Endometrium (tissue), 2 donors: ENCODE data around the gene FLT4.

Experiments used
- FAIRE-seq: peaks from 2 replicates; lab custom pipeline; 2012; peaks lifted over from hg19 to GRCh38; lab: Jason Lieb, UNC
- donor health status: control.
- donor health status: control.

FLT4 gene

DNA sequence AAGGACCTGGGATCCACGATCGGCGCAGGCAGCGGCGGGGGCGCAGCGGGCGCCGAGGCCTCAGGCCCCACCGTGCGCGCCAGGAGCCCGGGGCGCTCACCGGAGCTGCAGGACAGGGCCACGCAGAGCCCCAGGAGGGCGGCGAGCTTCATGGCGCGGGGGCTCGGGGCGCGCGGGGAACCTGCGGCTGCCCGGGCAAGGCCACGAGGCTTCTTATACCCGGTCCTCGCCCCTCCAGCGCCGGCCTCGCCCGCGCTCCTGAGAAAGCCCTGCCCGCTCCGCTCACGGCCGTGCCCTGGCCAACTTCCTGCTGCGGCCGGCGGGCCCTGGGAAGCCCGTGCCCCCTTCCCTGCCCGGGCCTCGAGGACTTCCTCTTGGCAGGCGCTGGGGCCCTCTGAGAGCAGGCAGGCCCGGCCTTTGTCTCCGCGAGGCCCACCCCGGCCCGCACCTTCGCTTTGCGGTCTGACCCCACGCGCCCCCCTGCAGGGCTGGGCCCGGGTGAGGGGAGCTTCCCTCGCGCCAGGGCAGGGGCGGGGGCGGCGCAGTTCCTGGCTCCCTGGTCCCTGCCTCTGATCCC is 58.0 kb downstream of the FLT4 start, which contains the start of gene SCGB3A1:
Gene SCGB3A1 (minus strand): TSS at position 189 of the 577 bp plus-strand sequence. CDS start 37 bp downstream, at position 152.
- no peak for FAIRE-seq

DNA sequence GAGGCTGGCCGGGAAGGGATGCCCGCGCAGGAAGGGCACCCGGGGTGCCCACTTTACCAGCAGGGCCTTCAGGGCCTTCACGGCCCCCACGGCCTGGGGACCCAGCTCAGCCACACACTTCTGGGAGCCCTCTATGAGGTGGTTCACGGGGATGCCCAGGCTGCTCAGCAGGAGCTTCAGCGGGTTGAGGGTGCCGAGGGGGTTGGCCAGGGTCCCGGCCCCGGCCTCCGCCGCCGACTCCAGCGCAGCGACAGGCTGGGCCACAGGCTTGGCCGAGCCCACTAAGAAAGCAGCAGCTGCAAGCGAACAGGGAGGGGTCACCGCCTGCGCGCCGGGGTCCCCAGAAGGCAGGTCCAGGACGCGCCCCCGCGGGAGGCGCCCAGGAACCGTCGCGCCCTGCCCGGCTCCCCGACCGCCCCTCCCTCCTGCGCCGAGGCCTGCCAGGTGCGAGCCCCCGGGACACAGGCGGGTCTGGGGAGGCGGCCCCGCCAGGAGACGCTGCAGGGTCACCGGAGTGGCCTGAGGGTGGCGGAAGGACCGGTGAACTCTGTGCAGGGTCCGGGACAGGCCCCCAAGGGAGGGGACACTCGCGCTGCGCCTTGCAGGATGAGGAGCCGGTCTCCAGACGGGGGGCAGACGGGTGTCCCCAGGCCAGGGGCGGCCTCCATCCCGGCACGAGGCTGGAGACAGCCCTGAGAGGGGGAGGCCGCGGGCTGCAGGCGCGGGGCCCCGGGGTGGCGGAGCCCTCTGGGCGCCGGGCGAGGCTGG is 58.7 kb downstream of the FLT4 start:
- no peak for FAIRE-seq

DNA sequence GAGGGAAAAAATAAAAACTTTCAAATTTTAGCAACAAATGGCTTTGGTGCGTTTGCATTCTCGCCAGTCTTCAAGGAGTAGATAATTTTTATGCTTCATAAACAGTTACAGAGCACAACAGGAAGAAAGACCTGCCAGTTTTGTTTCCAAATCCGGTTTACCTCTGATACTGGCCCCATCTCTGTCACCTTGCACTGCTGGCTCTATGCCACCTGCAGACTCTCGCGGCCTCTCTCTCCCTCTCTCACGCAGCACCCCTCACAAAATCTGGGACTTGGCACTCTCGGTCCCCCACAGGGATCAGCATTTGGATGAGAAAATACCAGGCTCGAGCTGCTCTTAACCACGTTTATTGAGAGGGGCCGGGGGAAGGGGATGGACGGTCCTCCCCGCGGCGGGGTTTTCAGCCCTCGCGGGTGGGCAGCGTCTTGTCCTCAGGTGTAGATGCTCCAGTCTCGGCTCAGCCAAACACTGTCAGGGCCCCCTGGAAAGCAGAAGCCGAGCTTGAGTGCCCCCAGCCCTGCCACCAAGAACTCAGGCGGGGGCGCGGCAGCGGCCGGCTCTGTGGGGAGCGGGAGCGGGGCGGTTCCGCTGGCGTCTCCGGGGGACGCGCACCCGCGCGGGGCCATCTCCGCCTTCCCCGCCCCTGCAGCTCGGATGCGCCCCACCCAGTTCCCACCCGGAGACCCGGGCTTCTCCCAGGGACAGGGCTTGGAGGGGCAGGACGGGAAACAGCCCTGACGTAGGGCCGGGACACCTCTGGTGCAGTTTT is 59.4 kb downstream of the FLT4 start:
- FAIRE-seq: no peak

DNA sequence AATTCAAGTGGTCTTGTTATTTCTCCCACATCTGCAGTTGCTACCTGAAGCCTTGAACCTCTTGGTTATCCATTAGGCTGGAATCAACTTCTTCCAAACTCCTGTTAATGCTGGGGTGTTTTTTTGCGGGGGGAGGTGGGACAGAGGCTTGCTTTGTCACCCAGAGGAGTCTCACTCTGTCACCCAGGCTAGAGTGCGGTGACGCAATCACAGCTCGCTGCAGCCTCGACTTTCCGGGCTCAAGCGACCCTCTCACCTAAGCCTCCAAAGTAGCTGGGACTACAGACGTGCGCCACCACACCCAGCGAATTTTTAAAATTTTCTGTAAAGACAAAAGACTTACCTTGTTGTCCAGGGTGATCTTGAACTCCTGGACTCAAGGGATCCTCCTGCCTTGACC is 62.5 kb downstream of the FLT4 start:
- no peak for FAIRE-seq

DNA sequence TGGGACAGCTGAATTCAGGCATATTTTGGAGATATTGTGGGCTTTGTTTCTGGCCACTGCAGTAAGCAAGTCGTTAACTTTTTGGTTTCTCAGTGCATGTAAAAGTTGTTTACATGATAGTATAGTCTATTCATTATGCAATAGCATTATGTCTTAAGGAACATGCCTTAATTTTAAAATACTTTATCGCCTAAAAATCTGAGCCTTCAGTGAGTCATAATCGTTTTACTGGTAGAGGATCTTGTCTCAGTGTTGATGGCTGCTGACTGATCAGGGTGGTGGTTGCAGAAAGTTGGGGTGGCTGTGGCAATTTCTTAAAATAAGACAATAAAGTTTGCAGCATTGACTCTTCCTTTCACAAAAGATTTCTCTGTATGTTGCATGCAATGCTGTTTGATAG is 63.2 kb downstream of the FLT4 start:
- FAIRE-seq: no peak

DNA sequence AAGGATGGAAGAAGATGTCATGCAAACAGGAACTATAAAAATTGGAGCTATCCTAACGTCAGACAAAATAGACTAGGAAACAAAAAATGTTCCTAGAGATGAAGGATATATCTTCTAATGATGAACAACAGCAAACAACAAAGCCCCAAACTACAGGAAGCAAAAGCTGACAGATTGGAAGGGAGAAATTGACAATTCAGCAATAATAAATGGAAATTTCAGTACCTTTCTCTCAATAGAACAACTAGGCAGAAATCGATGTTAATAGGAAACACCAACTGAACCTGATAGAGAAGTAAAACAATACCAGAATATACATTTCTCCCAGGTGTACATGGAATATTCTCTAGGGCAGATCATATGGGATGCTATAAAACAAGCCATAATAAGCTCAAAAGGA is 65.7 kb downstream of the FLT4 start:
- no peak for FAIRE-seq

DNA sequence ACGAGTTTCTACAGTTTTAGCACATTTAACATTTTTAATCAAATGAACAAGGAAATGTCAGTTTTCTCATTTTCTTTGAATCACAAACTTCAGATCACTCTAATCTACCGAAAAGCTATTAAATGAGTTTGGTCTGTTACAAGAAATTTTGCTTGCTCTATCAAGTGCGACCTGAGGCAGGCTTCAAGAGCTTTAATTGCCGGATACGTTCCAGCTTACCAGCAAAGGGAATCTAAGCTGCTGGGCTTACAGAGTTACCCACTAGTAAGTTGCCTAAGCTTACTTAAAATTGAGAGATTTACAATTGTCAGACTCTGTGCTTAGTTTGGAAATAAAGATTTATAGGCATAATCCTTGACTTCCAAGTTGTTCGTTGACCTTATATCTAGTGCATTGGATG is 68.7 kb downstream of the FLT4 start:
- FAIRE-seq: no peak

DNA sequence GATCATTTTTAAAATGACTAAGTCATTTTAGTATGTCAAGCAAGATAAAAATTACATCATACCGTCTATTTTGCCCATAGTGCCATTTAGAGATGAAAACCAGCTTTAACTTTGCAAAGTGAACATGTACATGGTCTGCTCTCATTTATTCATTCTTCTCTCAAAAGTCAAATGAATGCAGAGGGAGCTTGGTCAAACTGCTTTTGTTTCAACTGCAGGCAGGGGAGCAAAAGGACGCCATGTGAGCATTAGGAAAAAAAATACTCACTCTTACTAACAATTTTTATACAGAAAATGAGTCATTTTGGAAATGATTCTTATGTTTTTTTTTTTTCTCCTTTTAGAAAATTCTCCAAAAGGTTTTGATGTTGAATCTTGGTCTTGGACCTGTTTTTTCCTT is 73.8 kb downstream of the FLT4 start:
- no peak for FAIRE-seq

DNA sequence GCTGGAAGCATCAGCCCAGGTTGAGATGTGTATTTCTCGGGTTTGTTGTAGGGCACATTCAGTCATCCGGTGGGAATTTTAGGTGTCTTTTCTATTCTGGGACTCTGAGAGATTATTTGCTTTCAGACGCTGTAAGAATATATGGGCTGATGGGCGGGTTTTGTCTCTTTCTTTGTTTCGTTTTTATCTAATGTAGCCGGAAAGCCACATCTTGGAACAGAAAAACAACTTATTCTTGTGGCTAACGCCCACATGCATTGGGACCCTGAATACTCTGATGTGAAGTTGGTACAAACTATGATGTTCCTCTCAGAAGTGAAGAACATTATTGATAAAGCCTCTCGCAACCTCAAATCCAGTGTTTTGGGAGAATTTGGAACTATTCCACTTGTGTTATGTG is 80.5 kb downstream of the FLT4 start:
- FAIRE-seq: no peak

DNA sequence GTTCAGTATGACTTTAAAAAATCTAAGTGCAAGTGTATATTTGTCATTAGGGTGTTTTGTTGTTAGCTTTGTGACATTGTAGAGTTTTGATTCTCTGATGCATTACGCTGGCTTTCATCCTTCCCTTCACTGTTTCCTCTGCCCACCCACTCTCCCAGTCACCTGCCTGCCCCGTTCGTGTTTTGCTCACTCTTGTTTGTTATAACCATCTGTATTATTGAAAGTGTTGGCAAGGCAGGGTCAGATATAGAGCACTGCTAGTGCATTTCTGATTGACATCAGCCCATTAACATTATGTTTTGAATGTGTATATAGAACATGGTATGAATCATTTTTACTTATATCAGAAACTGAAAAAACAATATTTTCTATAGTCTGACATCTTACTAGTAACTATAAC is 85.4 kb downstream of the FLT4 start:
- FAIRE-seq: no peak

DNA sequence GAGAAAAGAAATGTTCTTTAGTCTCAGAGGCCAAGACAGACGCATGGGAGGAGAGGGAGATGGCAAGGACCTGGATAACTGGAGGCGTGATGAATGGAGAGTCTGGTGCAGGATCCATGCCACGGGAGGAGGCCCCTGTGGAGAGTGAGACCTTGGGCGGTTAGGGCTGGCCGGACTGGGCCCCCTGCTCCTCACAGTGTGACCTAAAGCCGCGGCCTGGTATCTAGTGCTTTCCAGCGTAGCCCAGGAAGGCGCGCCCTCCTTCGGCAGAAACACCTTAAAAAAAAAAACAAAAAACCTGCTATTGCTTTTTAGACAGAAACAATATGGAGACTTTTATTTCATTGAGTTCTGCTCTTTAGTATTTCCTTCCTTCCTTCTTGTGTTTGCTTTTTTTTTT is 91.2 kb downstream of the FLT4 start:
- FAIRE-seq: no peak

DNA sequence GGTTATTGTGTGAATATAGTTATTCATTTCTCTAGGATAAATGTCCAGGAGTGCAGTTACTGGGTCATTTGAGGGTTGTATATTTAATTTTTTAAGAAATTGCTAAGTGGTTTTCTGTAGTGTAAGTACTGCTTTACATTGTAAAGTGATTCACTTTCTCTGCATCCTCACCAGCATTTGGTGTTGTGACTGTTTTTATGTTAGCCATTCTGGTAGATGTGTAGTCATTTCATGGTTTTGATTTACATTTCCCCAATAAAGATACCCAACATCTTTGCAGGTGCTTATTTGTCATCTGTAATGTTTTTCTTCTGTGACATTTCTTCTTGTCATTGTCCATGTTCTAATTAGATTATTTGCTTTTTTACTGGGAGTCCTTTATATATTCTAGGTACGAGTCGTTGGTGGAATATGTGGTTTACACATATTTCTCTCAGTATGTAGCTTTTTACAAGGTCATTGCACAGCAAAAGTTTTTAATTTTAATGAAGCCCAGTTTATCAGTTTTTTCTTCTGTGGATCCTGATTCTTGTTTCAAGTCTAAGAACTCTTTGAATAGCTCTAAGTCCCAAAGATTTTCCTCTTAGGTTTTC is 92.1 kb downstream of the FLT4 start:
- FAIRE-seq: no peak

DNA sequence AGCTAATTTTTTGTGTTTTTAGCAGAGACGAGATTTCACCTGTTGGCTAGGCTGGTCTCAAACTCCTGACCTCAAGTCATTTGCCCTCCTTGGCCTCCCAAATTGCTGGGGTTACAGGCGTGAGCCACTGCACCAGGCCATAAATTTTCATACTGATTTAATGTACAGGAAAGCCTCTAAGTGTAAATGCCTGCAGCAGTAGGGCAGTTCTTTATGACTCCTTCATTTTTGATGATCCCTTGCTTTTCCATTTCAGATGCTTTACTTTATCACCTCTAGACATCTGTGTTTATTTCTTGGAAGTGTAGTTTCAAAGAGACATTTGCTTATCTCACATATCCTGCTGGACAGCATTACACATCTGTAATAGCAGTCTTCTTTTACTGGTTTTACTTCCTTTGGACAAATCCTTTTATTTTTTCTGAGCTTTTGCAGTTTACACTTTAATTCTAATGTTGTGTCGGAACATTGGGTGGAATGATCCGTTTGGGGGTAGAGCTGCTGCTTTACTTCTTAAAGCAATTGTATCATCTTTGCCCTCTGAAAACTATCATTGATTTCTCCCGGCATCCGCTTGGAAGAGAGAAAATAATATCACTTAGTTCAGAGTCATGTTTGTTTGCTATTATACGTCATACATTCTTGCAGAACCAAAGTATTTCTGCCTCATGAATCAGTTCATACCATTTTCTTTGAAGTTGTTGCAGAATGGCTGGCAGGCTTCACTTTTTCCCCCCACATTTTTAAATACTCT is 94.1 kb downstream of the FLT4 start:
- no peak for FAIRE-seq

DNA sequence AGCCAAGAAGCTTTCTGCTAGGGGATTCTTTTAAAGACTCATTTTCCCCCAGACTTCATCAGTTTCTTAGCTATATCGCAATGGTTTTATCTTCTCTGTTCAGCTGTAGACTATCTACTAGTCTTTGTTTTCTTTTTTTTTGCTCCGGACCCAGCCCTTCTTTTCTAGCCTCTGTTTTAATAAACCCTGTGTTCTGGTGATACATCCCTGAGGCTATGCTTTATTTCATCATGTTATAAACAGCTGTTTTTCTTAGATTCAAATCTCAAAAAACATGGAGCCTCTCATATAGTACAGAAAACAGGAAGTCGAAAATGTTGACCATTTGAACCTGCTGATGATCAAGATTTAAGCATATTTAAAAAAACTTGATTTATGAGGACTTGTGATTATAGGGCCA is 95.9 kb downstream of the FLT4 start:
- no peak for FAIRE-seq
